ENCODE results near the gene MOAP1. TPM values are rescaled to one million over a fixed set of nuclear protein-coding genes. Genes with fewer than 3 reads are reported as not detected.

Gene MOAP1
- polyA plus RNA-seq = 170 and 188 TPM in 2 replicates

GRCh38 chr14:93184391-93185348, at the start of gene MOAP1, which contains the start of gene LYSET:
MOAP1 (minus strand) TSS chr14:93184897; CDS start chr14:93184242, 655 bp downstream.
LYSET (plus strand) TSS chr14:93185317; CDS start chr14:93185406, 89 bp downstream.

GRCh38 chr14:93206793-93207467, 22.2 kb upstream of the MOAP1 start, which contains the start of the genes GON7 and UBR7:
GON7 (minus strand) TSS chr14:93207065; CDS start chr14:93207037, 28 bp downstream.
UBR7 (plus strand) TSS chr14:93207256; CDS start chr14:93207292, 36 bp downstream.

Other genes with a start within 250 kb of the MOAP1 start
- 3.9 and 8.5 TPM in 2 replicates for gene ITPK1, start 69.0 kb downstream of the MOAP1 start, polyA plus RNA-seq
- 25.2 and 45.3 TPM in 2 replicates for gene LYSET, start 420 bp upstream of the MOAP1 start, polyA plus RNA-seq
- 31.5 and 32.1 TPM in 2 replicates for gene GON7, start 22.2 kb upstream of the MOAP1 start, polyA plus RNA-seq
- gene UBR7, start 22.4 kb upstream of the MOAP1 start, polyA plus RNA-seq = 18.4 and 19.4 TPM in 2 replicates
- 6.7 TPM in 2 replicates for gene BTBD7, start 148.1 kb upstream of the MOAP1 start, polyA plus RNA-seq
- gene COX8C, start 162.3 kb upstream of the MOAP1 start, polyA plus RNA-seq = 1.0 TPM in 1 of 2 replicates, not detected in the other
- 7.5 and 10.4 TPM in 2 replicates for gene UNC79, start 246.0 kb upstream of the MOAP1 start, polyA plus RNA-seq